Measurements from ENCODE around the gene DNAH8.
"Not testable (repeated sequence)": the region's sequence is repeated elsewhere in the genome, so short reads cannot be mapped to it uniquely, and the experiment has no call there.

Gene DNAH8

DNA sequence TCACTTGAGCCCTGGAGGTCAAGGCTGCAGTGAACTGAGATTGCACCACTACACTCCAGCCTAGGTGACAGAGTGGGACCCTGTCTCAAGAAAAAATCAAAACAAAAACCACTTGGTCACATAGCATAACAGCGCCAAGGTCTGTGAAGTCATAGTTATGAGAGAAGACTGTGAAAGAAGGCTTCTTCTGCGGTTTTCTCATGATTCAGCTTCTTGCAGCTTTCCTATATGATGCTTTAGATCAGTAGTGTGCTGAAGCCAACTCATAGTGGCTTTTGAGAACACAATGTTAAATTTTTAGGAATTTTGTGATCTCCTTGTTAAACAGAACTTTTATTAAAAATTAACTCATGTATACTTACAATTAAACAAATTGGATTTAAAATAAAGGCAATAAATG is 197.3 kb downstream of the DNAH8 start:
- FAIRE-seq = no peak

- no peak for FAIRE-seq
These were observed 200.3 kb downstream of the DNAH8 start for GRCh38 chr6:38915205-38915925.

DNA sequence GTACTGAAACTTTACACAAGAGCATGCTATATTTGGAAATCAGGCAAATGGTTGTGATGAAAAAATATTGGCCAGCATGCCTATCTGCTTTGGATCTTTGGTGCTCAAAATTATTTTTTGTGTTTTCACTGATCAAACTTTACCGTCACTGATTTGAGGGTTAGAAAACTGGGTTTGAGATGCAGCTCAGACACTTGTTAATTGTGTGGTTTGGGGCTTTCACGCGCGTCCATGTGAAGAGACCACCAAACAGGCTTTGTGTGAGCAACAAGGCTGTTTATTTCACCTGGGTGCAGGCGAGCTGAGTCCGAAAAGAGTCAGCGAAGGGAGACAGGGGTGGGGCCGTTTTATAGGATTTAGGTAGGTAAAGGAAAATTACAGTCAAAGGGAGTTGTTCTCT is 206.4 kb downstream of the DNAH8 start:
- FAIRE-seq = not testable (repeated sequence)

DNA sequence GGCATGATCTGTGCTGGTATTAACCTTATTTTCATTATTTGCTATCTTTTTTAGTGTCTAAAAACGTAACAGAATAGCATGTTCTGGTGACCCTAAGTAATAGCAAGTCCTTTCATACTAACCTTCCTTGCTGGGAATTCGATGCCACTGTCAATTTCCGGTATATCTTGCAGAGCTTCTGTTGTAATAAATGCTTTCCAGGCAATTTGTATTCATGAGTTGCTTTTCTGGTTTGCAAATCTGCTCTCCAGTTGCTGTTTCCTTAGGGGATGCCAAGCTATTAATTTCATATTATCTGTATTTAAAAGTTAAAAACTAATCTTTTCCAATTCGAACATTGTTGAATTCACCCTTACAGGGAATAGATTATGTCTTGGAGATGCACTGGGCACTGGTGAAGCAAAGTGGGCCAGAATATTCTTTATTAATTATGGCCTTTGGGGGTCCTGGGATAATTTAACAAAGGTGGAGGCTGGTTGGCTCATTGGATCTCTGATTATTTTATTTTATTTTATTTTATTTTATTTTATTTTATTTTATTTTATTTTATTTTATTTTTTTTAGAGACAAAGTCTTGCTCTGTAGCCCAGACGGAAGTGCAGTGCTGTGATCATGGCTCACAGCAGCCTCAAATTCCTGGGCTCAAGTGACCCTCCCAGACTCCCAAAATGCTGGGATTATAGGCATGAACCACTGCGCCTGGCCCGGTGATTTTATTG is 209.8 kb downstream of the DNAH8 start:
- FAIRE-seq = no peak

- FAIRE-seq = no peak
These were observed 214.4 kb downstream of the DNAH8 start for GRCh38 chr6:38929560-38929959.

DNA sequence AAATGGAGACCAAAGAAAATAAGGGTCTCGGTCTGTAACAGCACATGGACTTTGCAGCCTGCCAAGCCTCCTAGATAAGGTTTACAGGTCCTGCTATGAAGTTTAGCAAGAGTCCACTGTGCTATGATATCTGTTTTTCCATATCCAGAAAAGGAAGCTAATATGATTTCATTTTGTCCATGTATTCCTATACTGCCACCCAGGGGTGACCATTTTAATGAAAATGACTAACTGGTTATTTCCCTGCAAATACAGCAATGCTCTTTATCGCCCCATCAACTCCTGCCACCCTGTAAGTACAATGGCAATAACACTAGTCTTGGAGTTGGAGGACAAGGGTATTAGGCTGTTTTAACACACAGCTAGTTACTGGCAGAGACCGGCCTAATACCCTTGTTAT is 218.3 kb downstream of the DNAH8 start:
- FAIRE-seq = no peak

DNA sequence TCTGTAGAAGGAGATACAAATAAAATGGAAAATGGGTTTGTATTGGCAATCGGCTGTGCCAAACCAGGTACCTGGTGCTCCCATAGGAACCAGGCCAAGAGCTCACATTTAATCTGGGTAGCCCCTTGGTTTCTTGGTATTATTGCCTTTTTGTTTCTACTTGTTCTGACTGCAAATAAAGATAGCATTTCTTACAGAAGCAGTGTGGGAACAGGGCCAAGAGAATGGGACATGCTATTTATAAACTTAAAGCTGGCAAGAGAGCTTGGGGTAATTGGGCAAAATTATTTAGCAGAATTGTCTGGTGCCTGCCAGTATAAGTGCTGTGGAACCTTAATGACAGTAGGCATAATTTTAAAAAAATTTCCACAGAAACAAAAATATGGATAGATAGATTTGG is 219.9 kb downstream of the DNAH8 start:
- FAIRE-seq = no peak

GRCh38 chr6:38937839-38938613 is 222.9 kb downstream of the DNAH8 start:
- no peak for FAIRE-seq

DNA sequence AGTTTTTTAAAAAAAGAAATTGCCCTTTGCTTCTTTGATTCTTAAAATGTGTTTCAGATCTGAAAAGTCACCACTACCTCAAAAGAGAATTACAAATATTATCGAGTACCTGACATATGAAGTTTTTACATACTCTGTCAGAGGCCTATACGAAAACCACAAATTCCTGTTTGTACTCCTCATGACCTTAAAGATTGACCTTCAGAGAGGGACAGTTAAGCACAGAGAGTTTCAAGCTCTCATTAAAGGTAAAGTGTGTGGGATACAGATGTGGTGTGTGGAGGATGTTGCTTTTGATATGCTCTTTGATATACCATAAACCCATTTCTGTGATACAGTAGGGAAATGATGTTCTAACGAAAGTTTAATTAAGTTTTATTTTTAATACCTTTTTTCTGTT is 223.6 kb downstream of the DNAH8 start:
- FAIRE-seq = no peak

- no peak for FAIRE-seq
These were observed 227.3 kb downstream of the DNAH8 start for GRCh38 chr6:38942442-38942841.

- no peak for FAIRE-seq
These were observed 227.9 kb downstream of the DNAH8 start for GRCh38 chr6:38942965-38943364.

- FAIRE-seq = no peak
These were observed 228.9 kb downstream of the DNAH8 start for GRCh38 chr6:38943964-38944363.

DNA sequence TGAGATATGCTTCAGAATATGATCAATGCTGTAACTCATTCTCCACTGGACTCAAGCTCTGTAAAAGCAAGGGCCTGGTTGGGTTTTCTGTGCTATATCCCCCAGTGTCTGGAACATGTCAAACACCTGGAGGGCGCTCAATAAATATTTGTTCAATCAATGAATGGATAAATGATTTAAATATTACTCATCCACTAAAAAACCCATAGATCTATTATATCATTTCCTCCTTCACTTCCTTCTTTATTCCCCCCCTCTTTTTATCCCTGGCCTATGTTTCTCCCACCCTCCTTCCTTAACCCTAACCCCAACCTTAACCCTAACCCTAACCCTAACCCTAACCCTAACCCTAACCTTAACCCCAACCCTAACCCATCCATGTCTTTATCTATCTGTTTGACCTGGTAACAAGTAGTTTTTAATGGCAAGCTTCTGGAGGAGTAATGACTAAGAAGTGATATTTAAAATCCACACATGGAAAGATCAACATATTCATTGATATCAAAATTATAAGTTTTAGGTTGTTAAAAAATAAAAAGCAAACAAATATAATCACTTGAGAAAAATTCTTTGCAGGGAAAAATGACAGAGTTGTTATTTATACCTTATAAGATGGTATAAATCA is 229.7 kb downstream of the DNAH8 start:
- no peak for FAIRE-seq

DNA sequence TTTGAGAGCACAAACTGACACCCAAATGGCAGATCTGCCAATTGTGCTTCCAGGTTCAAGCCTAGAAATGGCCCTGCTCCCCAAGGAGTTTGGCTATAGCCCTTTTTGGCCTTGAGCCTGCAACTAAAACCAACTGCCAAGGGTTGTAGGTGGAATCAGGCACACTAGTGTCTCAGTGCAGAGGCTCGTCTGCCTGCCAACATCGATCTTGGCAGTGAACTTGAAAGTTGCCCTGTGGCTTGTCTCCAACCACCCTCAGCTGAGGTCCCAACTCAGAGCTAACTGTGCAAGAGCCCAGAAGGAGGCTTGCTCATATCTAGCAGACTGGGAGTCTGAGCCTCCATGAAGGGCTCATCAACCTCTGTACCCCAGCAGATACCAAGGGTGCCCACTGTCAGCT is 240.8 kb downstream of the DNAH8 start:
- FAIRE-seq = no peak

GRCh38 chr6:38957426-38957825 is 242.3 kb downstream of the DNAH8 start:
- FAIRE-seq = no peak

- FAIRE-seq = no peak
These were observed 244.0 kb downstream of the DNAH8 start for GRCh38 chr6:38959138-38959537.

DNA sequence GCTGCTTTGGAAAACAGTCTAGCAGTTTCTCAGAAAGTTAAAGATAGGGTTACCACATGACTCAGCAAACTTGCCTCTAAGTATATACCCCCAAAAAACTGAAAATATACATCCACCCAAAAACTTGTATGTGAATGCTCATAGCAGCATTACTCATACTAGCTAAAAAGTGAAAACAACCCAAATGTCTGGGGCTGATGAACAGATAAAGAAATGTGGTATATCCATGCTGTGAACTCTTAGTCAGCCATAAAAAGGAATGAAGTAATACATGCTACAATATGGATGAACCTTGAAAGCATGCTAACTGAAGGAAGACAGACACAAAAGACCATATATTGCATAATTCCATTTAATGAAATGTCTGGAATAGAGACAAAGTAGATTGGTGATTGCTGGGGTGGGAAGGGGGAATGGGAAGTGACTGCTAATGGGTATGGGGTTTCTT is 253.6 kb downstream of the DNAH8 start:
- FAIRE-seq = no peak

DNA sequence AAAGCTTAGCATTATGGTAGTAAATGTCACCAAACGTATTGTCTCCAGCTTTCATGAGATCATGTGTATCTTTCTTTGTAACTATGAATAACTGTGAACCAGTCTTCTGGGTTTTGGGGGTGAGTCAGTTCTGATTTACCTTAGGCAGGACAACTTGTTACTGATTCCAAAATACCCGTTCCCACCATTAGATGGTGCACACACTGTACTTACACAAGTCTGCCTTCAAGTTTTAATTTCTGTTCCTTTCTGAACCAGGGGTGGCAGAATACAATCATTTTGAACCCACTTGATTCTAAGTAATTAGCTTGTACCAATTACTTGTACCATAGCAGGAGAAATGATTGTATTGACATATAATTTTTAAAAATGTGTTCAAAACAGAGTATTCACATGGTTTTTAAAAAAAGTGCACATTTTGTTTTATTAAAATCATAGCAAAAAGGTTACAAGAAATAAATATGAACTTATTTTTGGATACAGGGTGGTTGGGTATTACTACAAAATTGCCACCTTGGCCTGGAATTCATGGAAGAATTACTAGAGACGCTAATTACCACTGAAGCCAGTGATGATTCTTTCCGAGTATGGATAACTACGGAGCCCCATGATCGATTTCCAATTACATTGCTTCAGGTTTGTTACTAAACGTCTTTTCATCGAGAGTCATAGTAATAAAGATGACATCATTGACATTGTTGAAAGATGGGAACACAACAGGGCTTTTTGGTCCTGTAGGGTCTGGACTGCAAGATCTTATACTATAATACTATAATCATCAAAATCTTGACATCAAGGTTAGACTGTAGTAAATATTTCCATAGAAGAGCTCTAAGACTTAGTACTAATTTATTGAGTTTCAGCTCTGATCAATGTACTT is 258.3 kb downstream of the DNAH8 start:
- peak; percentile 73 for FAIRE-seq

DNA sequence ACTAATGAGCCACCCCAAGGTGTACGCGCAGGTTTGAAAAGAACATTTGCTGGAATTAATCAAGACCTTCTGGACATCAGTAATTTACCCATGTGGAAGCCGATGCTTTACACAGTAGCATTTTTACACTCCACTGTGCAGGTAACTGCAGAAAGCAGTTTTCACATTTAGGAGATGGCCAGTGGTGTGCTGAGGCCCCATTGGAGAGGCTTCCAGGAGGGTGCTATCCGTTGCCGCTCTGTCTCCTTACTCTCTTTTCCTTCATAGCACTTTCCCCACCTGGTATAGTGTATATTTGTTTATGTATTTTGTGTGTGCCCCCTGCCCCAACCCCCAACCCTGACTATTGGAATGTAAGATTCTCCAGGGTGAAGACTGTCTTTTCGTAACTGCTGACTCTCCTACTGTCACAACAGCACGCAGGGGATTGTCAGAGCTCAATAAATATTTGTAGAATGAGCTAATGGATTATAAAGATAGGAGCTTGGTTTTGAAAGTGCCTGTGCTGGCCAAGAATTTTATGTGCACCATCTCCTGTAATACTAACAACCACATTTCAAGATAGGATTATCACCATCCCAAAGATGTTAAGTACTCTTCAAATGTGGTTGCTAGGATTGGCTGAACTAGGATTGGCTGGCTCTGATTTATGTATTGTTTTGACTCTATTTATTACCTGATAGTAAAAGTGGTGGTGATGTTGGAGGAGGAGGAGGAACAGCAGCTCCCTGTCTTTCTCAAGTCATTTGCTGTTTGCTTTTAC is 259.5 kb downstream of the DNAH8 start:
- FAIRE-seq = no peak

DNA sequence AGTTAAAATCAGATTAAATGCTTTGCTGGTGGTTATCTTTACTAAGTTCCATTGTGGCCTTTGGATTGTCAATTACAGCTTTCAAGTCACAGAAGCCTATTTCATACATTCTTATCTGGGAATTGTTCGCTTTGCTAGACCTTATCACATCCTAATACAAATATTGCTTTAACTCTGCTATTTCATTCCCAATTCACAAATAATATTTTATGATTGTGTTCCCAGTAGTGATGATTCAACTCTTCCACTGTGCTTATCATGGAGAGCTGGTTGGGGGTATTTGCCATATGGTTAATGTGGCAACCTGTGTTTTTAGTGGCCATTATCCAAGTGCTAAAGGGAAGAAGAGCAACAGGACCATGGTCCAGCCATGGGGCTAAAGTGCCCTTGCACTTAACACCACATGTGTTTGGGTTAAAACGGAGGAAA is 260.5 kb downstream of the DNAH8 start:
- no peak for FAIRE-seq

DNA sequence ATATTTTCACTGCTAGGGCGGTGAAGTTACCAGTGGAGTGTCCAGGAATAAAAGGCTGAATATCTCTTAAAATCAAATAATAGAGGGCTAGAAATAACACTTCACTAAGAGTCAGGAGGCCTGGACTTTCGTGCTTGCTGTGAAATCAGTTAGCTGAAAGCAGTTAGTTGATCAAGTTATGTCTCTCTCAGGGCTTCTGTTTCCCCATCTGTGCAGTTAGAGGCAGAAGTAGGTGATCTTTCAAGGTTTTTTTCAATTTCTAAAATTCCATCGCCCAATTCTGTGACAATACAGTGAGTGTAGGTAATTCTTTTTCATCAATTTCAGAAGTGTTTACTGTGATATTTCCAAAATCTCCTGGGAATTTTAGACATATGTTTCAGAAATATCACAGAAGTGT is 260.9 kb downstream of the DNAH8 start:
- FAIRE-seq = no peak
